ENCODE measurements around the gene PDGFB.

PDGFB gene

DNA sequence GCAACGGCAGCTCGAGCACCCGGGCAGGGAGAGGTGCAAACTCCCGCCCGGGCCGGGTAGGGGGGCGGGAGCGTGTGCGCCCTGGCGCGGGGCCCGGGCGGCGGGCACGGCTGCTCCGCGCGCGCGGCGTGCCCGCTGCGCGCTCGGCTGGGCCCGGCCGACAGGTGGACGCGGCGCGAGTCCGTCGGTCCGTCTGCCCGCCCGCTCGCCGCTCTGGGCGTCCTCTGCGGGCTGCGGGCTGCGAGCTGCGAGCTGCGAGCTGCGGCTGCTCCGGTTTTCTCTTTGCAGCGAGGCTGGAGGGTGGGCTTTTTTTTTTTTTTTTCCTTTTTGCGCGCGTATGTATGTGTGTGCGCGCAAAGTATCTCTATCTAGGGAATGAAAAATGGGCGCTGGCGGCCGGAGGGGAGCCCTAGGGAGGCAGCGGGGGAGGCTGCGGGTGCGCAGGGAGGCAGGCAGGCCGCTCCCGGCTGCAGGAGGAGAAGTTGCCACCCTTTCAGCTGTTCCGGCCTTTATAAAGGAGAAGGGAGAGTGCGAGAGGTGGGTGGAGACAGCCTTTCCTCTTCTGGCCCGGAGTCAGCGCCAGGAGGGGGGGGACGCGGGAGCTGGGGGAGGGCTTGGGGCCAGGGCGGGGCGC lies at the start of gene PDGFB:
TSS of gene PDGFB (minus strand) at position 487 of the 634 bp plus-strand sequence. CDS start 1,019 bp downstream, outside the sequence.
- FAIRE-seq: no peak
- DNase-seq (ENCODE audit: insufficient read length, low spot score): no peak

DNA sequence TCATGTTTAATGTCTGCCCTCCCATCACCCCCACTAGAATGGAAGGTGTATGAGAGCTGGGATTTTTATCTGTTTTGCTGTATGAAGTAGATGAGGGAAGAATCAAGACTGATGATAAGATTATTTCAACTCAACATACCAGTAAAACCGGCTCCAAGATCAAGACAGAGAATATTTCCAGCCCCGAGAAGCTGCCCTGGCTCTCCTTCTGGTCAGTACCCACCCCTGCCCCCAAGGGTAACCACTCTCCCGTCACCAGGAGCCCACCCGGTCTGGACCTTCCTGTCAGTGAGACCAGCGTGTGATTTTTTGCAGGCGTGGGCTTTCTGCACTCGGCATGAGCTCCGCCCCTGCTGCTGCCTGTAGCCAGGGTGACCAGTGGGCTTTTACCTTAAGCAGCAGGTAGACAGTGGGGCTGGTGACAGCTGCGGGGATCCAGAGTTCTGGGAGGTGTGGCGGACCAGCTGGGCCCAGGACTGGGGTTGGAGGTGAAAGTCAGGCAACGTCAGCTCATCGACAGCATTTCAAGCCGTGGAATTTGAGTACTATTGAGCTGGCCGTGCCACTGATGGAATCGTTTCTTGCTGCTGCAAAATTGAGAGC lies 49.1 kb upstream of the PDGFB start:
- FAIRE-seq (no peak), DNase-seq (ENCODE audit: insufficient read length, low spot score) (no peak)

DNA sequence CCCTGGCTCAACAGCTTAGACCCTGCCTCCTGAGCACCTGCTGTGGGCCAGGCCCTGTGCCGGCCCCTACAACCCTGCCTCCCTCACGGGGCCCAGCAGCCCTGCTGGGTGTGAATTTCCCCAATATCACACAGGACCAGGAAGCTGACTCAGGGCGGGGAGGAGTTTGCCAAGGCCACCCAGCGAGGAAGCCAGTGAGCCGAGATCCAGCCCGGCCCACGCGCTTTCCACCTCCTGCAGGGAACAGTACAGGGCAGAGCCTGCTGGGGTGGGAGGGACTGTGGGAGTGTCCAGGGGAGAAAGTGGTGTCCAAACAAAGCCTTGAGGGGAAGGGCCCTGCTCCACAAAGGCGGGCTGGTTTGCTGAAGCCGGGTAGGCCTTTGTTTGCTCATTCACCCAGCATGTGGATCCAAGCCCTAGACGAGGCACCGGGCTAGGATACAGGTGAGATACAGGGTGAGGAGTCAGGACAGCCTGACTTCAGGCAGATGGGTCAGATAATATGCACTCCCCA lies 47.8 kb upstream of the PDGFB start:
- DNase-seq (ENCODE audit: insufficient read length, low spot score) (no peak), FAIRE-seq (no peak)

DNA sequence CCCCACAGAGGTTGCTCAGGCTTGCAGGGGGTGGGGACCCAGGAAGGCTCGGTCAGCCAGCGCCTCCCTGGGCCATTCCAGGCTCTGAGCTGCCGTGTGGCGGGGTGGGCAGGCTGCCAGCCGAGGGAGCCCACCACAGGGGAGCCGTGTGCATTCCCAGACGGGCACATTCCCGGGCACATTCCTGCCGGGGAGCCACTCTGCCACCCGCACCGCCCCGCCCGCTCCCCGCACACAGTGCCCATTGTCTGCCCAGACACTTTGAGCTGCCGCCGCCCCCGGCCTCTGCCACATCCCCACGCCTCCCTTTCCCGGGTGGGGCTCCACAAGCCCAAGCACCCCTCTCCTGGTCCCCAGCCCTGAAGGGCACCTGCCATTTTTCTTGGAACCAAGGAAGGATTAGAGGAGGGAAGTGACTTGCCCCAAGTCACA lies 47.3 kb upstream of the PDGFB start:
- no peak for DNase-seq (ENCODE audit: insufficient read length, low spot score)
- no peak for FAIRE-seq

DNA sequence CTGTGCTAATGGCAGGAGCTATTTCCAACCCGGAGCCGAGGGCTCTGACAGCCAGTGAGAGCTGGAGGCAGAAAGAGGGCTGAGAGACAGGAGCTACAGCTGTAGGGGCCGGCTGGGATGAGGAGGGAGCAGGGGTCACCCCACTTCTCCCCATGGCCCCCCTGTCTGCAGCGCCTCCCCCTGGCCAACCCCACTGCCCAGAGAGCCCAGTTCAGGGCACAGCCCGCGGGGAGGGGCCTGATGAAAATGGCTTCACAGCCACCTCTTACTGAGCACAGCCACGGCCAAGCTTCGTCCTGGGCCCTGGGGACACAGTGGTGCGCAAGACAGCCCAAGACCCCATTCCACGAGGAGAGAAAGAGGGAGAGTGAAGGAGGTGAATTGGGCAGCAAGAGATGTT lies 46.7 kb upstream of the PDGFB start:
- DNase-seq (ENCODE audit: insufficient read length, low spot score) (no peak), FAIRE-seq (no peak)

DNA sequence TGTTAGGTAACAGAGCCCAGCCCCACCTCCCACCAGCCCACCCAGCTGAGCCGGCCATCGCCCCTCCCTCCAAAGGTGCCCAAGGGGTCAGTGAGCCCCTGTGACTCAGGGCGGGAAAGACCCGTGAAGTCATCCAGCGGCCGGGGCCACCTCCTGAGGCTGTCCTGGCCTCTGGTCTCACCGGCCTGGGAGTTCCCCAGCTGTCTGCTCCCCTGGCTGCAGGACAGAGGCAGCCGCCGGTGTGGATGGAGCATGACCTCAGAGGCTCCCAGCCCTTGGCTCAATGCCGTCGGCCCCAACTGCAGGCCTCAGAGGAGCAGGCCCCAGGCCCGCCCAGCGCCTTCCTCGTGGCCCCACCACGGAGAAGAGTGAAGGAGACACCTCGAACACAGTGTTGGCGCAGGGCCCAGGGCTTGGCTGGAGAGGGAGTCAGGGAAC lies 46.0 kb upstream of the PDGFB start:
- FAIRE-seq (no peak), DNase-seq (ENCODE audit: insufficient read length, low spot score) (no peak)

DNA sequence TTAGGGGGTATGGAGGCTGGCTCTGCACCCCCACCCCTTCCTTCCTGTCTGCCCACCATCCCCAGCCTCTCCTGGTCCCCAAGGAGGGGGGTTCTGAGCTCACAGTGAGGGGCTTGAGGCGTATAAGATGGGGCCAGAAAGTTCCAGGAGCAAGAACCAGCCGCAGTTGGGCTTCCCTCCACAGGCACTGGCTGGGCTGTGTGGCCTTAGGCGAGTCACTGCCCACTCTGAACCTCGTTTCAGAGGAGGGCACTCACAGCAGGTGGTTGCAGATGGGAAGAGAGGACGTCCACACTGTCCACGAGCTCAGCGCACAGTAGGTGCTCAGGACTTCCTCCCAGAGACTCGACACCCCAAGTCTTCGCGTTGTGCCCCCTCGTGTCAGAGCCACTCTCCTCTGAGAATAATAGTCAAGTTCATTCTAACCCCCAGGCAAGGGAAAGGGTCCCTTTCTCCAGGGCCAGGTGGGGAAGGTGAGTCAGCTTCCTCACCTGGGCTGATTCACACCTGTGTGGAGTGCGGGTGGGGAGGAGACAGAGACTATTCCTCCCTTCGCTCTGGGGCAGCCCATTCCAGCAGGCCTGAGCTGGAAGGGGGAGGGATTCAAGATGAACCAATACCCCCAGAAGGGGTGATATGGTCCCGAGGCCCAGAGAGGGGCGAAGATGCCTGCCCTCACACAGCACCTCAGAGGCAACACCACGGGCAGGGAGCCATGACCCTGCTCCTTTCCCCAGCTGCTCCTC lies 45.4 kb upstream of the PDGFB start:
- no peak for FAIRE-seq
- DNase-seq (ENCODE audit: insufficient read length, low spot score): no peak

DNA sequence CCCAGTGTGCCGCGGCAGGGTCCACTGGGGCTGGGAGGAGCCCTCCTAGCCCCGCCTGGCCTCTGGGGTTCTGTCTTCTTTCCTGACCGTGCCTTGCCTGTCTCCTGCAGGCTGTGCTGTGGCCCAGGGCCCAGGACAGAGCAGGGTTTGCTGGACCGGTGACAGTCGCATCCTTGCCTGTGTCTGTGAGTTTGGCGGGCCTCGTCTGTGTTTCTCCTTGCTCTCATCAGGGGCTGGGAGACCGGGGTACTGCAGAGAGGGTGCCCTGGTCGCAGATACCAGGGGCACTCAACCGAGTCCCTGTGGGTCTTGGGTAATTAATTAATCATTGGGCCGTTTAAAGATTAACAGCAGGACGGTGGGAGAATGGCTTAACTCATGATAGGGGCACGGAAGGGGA lies 44.8 kb upstream of the PDGFB start:
- FAIRE-seq (peak; percentile 60), DNase-seq (ENCODE audit: insufficient read length, low spot score) (no peak)

DNA sequence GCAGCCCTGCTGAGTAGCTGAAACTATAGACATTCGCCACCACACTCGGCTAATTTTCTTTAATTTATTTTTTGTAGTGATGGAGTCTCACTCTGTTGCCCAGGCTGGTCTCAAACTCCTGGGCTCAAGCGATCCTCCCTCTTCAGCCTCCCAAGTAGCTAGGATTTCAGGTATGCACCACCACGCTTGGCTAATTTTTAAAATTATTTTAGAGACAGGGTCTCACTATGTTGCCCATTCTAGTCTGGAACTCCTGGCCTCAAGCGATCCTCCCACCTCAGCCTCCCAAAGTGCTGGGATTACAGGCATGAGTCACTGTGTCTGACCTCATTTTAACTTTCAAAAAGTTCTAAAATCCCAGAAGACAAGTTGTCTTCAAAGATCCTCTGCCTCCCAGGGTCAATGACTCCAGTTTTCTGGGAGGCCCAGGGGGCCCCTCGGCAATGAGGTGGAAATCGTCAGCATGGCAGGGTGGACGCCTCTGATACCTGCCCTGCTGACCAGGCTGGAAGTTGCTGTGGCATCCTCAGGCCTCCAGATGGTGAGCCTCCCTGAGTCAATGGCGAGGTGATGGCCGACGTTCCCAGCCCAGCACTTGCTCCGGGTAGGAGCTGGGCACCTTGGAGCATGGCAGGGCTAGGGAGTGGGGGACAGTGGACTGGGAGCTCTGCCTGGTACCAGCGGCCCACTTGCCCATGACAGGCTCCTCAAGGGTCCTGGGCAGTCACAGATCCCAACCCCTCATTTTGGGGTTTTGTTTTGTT lies 43.5 kb upstream of the PDGFB start:
- DNase-seq (ENCODE audit: insufficient read length, low spot score) (no peak), FAIRE-seq (no peak)

DNA sequence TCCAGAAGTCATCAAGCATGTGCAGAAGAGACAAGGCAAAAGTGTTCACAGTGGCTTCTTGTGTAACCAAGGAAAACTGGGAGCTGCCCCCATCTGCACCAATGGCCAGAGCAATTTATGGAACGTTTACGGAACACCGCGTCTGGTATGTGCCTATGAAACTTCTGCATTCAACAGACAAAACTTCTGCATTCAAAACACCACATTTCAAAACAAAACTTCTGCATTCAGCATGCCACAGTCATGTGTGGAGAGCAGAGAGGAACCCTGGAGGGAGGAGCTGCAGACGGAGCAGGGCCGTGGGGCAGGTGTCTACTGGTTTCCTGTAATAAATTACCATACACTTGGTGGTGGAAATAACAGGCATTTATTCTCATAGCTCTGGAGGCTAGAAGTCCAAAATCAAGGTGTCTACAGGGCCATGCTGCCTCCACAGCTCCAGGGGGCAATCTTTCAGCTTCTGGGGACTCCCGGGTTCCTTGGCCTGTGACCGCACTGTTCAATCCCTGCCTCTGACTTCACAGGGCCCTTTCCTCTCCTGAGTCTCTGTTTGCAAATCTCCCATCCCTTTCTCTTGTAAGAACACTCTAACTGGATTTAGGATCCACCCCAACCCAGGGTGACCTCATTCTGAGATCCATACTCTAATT lies 42.4 kb upstream of the PDGFB start:
- DNase-seq (ENCODE audit: insufficient read length, low spot score): peak; percentile 76
- FAIRE-seq: peak; percentile 75

DNA sequence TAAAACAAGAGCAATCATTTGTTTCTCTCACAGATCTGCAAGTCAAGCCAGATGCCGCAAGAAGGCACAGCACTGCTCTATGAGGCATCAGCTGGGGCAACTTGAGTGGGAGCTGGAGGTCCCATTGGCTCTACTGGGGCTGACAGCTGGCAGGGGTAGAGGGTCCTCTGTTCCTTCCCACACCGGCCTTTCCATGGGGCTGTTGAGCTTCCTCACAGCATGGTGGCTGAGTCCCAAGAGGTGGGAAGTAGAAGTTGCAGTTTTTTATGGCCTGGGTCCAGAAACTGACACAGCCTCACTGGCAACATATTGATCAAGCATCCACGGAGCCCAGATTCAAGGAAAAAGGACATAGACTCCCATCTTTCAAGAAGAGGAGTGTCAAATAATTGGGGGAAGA lies 40.2 kb upstream of the PDGFB start:
- DNase-seq (ENCODE audit: insufficient read length, low spot score) (no peak), FAIRE-seq (no peak)

DNA sequence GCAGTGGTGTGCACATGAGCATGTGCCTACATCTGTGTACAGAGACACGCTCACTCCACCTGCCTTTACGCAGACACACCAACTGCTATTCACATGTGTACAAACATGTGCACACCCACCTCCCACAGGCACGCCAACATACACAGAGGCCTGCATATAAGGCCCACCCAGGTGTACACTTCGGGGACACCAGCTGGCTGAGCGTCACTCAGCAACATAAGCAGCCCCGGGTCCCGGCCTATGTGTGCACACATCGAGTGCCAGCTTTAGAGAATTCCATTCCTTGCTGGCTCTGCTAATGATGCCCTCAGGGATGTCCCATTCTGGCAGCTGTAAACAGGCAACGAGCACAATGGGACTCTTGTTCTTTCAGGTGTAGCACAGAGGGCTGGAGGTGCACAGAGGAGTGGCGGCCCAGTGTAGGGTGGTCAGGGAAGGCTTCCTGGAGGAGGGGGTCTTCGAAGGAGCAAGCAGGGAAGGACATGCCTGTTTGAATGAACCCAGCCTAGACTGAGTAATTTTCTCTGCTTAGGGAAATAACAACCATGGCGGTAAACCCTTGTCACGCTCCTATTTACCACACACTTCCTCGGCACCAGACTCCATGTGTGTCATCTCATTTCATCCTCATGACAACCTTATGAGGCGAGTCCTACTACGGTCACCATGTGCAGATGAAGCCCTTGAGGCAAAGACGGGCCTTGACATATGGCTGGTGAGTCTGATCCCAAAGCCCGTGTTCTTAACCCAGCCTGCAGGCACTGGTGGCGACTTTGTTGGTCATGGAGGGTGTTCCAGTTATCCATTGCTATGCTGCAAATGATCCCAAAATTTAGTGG lies 39.6 kb upstream of the PDGFB start:
- DNase-seq (ENCODE audit: insufficient read length, low spot score): no peak
- no peak for FAIRE-seq

DNA sequence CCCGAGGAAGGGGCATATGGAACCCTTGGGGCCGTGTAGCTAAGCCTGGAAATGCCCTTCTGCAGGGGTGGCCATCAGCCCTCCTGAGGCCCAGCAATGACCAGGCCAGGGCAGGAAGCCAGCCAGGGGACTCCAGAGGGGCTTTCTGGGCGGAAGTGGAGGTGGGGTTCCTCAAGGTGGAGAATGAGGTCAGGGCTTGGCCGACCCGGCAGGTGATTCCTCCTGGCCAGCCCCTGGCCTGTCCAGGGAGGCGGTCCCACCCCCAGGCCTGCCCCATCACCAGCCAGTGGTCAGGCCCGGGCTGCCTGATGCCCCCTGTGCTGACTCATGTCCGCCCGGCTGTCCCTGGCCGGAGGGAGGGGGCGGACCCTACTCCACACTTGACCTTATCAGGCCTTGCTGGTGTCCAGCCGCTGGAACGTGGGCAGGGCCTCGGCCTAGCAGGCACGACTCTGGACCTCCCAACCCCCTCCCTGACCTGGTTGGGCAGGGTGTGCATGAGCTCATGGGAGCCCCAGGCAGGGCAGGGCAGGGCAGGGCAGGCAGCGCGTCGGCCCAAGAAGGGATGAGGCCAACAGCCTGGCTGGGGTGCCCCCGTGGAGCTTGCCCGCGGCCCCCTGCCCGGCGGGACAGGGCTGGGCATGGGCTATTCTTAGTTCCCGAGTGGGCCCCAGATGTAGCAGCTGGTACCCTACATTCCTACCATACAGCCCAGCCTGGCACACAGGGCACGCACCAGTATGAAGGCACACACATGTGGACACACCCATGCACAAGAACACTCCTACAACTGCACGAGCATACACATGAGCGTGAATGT lies 38.8 kb upstream of the PDGFB start:
- FAIRE-seq (no peak), DNase-seq (ENCODE audit: insufficient read length, low spot score) (no peak)

DNA sequence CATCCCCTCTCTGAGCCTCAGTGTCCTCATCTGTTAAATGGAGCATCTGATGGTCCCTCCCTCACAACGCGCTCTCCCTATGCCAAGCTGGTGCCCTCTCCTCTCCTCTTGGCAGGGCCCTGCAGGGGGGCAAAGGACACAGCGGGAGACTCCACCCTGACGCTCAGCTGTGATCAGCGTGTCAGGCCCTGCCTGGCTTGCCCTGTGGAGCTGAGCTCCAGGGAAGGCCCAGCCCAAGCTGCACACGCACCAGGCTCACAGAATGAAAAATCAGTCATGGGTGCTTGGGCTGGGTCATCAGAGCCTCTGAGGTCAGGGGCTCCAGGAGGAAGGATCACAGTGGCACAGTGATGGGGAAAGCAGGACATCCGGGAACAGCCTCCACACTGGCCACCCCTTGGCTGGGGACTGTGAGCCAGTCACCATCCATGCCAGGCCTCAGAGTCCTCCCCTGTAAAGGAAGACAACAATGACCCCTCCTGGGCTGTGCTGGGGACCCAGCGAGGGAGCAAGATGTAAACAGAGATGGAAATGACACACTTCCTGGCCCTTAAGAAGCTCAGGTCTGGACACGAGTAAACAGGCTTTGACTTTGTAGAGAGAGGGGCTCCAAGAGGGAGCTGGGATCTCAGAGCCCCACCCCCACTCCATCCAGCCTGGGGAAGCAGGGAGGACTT lies 38.0 kb upstream of the PDGFB start:
- DNase-seq (ENCODE audit: insufficient read length, low spot score) (no peak), FAIRE-seq (no peak)

DNA sequence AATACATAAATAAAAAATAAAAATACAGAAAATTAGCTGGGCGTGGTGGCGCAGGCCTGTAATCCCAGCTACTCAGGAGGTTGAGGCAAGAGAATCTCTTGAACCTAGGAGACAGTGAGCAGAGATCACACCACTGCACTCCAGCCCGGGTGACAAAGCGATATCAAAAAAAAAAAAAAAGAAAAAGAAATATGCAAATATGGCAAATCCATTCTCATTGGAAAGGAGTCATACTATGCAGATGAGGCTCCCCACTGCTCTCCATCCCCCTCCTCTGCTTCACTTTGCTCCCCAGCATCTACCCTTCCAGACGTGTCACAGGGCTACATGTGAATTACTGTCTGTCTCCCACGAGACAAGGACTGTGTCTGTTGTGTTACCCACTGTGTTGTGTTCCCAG lies 36.3 kb upstream of the PDGFB start:
- DNase-seq (ENCODE audit: insufficient read length, low spot score) (no peak), FAIRE-seq (no peak)

DNA sequence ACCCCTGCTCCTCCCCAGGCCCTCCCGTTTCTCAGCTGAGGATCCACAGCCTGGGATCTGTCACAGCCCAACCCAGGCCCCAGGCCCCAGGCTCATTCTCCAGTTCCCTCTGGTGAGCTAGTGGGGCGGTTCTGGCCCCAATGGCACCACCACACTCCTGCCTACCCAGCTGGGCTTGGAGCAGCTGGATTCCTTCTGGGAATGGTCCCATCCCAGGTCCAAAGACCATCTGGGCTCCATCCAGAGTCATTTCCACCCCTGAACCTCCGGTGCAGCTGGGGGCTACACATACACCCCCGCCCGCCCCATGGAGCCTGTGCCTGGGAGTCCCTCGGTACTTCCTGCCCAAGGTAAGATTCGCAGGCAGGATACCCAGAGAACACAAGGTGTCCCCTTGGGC lies 35.5 kb upstream of the PDGFB start:
- no peak for FAIRE-seq
- no peak for DNase-seq (ENCODE audit: insufficient read length, low spot score)

DNA sequence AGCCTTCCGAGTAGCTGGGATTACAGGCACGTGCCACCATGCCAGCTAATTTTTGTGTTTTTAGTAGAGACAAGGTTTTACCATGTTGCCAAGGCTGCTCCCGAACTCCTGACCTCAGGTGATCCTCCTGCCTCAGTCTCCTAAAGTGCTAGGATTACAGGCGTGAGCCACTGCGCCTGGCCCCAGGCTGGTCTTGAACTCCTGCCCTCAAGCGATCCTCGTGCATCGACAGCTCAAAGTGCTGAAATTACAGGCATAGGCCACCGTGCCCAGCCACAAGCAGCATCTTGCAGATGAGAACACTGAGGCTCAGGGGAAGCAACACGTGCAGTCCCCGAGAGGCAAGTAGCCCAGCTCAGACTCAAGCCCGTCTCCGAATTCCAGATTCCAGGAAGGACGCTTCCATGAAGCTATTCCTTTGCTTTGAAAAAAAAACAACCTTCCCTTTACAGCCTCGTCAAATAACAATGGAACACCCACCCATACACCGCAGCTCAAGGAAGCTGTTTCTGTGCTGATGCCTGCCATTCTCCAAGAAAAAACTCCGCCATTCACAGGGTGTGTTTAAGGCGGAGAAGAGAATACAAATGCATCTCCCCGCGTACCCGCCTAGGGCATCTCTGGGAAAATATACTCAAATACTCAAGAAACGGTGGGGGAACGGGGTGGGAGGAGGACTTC lies 34.5 kb upstream of the PDGFB start:
- DNase-seq (ENCODE audit: insufficient read length, low spot score) (no peak), FAIRE-seq (no peak)

DNA sequence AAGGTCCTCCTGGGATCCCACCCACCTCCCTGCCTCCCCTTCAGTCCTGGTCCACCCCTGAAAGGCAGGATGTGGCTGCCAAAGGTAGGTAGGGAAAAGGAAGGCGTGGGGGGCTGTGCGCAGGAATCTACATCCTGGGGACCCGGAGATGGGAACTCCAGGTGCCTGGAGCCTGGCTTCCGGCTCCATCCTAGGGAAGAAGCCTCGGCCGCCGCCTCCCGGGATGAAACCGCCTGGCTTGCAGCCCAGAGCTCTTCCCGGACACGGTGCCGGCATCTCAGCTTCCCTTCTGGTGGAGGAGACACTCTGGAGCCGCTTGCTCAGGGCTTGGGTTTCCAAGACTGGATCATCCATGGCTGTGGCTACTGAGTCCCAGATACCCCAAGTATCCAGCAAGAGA lies 33.3 kb upstream of the PDGFB start:
- DNase-seq (ENCODE audit: insufficient read length, low spot score) (no peak), FAIRE-seq (no peak)

All from GM19239 (cell line).